C4-2B (cell line): Measurements from ENCODE around the gene PARP1.

Source experiments
- ZFX ChIP-seq: fragments of 450-650 bp; IDR thresholded peaks from 2 replicates; pipeline ENCODE4 v1.6.1; 2017
- TF ChIP-seq, protein P1 (sequence below): fragments of 450-650 bp; conservative IDR thresholded peaks from 2 replicates; pipeline ENCODE4 v1.5.1; 2017; ENCODE audit warnings: mild to moderate bottlenecking

DNA sequence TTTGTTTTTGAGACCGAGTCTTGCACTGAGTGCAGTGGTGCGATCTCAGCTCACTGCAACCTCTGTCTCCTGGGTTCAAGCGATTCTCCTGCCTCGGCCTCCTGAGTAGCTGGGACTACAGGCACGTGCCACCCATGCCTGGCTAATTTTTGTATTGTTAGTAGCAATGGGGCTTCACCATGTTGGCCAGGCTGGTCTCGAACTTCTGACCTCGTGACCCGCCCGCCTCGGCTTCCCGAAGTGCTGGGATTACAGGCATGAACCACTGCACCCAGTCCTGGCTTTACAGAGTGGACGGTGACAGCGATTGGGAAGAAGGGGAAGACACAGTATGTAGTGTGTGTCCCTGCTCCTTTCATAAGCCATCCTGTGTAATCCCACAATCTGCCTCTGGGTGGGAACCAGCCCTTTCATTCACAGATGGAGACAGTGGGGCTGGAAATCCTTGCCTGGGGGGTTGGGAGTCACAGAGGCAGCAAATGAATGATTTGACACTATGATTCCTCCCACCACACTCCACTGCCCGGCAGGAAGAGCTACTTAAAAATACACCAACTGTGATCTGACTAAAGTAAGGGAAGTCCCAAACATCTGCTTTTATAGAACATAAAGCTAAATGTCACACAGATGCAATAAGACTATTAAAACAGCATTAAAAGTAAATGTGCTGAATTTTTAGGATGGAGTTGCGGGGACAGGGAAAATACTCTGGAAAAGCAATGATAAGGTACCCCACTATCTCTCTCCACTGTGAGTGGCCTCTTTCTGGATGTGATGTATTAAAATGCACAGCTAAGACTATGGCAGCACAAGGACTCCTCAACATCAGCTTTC is 4.5 kb downstream of the PARP1 start:
- TF ChIP-seq, protein P1, sequence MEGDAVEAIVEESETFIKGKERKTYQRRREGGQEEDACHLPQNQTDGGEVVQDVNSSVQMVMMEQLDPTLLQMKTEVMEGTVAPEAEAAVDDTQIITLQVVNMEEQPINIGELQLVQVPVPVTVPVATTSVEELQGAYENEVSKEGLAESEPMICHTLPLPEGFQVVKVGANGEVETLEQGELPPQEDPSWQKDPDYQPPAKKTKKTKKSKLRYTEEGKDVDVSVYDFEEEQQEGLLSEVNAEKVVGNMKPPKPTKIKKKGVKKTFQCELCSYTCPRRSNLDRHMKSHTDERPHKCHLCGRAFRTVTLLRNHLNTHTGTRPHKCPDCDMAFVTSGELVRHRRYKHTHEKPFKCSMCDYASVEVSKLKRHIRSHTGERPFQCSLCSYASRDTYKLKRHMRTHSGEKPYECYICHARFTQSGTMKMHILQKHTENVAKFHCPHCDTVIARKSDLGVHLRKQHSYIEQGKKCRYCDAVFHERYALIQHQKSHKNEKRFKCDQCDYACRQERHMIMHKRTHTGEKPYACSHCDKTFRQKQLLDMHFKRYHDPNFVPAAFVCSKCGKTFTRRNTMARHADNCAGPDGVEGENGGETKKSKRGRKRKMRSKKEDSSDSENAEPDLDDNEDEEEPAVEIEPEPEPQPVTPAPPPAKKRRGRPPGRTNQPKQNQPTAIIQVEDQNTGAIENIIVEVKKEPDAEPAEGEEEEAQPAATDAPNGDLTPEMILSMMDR, result no peak; the same call in 1 of the 2 replicates
- no peak for TF ChIP-seq ZFX
